K562 (cell line): ENCODE data around the gene GLDC. TPM values are rescaled to one million over a fixed set of nuclear protein-coding genes. Genes with fewer than 3 reads are reported as not detected.

ENCODE experiments used
- DIDO1 ChIP-seq: fragments of 450-650 bp; IDR thresholded peaks from 2 replicates; pipeline ENCODE4 v1.6.1; 2016; ENCODE audit warnings: low read depth, missing biosample characterization, missing genetic modification characterization
- EGR1 ChIP-seq: fragments of 450-650 bp; conservative IDR thresholded peaks from 2 replicates; pipeline ENCODE4 v1.6.1; 2017; ENCODE audit warnings: mild to moderate bottlenecking
- FIP1L1 ChIP-seq: fragments of 200-400 bp; formaldehyde crosslinking; IDR thresholded peaks from 2 replicates; pipeline ENCODE4 v1.6.1; 2018; ENCODE audit warnings: mild to moderate bottlenecking, low read depth, low read length; ENCODE audit not compliant: poor library complexity, severe bottlenecking
- FOXO4 ChIP-seq: fragments of 450-650 bp; formaldehyde crosslinking; IDR thresholded peaks from 2 replicates; pipeline ENCODE4 v1.4.0; 2020; ENCODE audit warnings: mild to moderate bottlenecking, moderate library complexity
- GTF2B ChIP-seq: IDR thresholded peaks from 2 replicates; pipeline ENCODE4 v1.6.1; 2011; ENCODE audit not compliant: insufficient read length; ENCODE audit errors: extremely low read depth
- HDAC2 ChIP-seq: fragments of 450-650 bp; IDR thresholded peaks from 2 replicates; pipeline ENCODE4 v1.6.1; 2016; ENCODE audit warnings: mild to moderate bottlenecking
- KLF13 ChIP-seq: fragments of 450-650 bp; IDR thresholded peaks from 2 replicates; pipeline ENCODE4 v1.6.1; 2016; ENCODE audit warnings: missing genetic modification characterization, low read depth, mild to moderate bottlenecking, missing compliant biosample characterization, moderate library complexity, borderline replicate concordance
- MTA1 ChIP-seq: fragments of 450-650 bp; IDR thresholded peaks from 2 replicates; pipeline ENCODE4 v1.6.1; 2017; ENCODE audit warnings: borderline replicate concordance
- MXD1 ChIP-seq: fragments of 250-450 bp; sonication (Bioruptor Pico); IDR thresholded peaks from 2 replicates; pipeline ENCODE4 v1.8.0; 2021; ENCODE audit warnings: borderline replicate concordance, mild to moderate bottlenecking, moderate library complexity; ENCODE audit not compliant: poor library complexity, severe bottlenecking
- RCOR1 ChIP-seq, 2 experiments: IDR thresholded peaks; 2 replicates each; pipeline ENCODE4 v1.6.1; 2012; ENCODE audit warnings: low read depth in 2 of 2, low read length in 2 of 2, borderline replicate concordance in 1 of 2, improper control_type of control experiment in 1 of 2
- RHOXF2B ChIP-seq: fragments of 250-450 bp; sonication (Bioruptor Pico); conservative IDR thresholded peaks from 2 replicates; pipeline ENCODE4 v1.5.1; 2021
- ZKSCAN8 ChIP-seq: fragments of 200-800 bp; sonication (Bioruptor generic); IDR thresholded peaks from 2 replicates; pipeline ENCODE4 v1.6.1; 2016; ENCODE audit warnings: missing genetic modification characterization, missing compliant biosample characterization
- ZMIZ1 ChIP-seq, 2 experiments: fragments of 150-350 bp in 1 of 2; IDR thresholded peaks; 2 replicates each; pipeline ENCODE4 v1.6.1; 2012 to 2016; ENCODE audit warnings: low read depth in 2 of 2, low read length in 2 of 2, mild to moderate bottlenecking in 1 of 2, moderate library complexity in 1 of 2
- ZNF384 ChIP-seq: IDR thresholded peaks from 2 replicates; pipeline ENCODE4 v1.6.1; 2012; ENCODE audit warnings: low read depth, low read length, improper control_type of control experiment
- ZNF695 ChIP-seq: fragments of 450-650 bp; formaldehyde crosslinking; IDR thresholded peaks from 2 replicates; pipeline ENCODE4 v1.4.0; 2020; ENCODE audit warnings: mild to moderate bottlenecking, moderate library complexity
- polyA plus RNA-seq, 8 experiments: library from polyadenylated mRNA; depleted of rRNA in 4 of 8; stranded (reverse) in 5 of 8; unstranded in 3 of 8; fragments of >200 nt; fragmentation: Nextera tagmentation in 2 of 8; fragmentation: Illumina TruSeq in 1 of 8; extraction: Ambion mirVana in 2 of 8; extraction: Trizol in 1 of 8; gene quantifications; 2 replicates each; pipeline versions ENCODE4 v1.2.1 to v1.2.3, GENCODE V29; 2011 to 2014; ENCODE audit warnings: inconsistent platforms in 1 of 8, missing spikeins in 1 of 8
- total RNA-seq, 7 experiments: library from RNA; depleted of rRNA in 6 of 7; stranded (reverse); fragments of >200 nt in 6 of 7; fragmentation: Illumina TruSeq in 2 of 7; extraction: Trizol in 2 of 7; gene quantifications; 2 replicates each; pipeline versions ENCODE4 v1.2.1 to v1.2.3, GENCODE V29; 2011 to 2021; ENCODE audit warnings: low replicate concordance in 1 of 7

Gene GLDC
- total and polyA plus RNA-seq, 9 of the 15 experiments (the other 6 are each of a cell fraction or from before 2014, with no cell fraction given) = 0.03 to 0.27 (median 0.08) TPM; not detected in 6

- TF ChIP-seq ZMIZ1 (IDR thresholded peaks at IDR 0.05; ENCODE audit: low read depth in 2 of 2, low read length in 2 of 2) (0 out of 4 replicates have a peak, but pooled peaks of 1 of the 2 experiments have one; percentile 4), ZNF384 (peak; percentile 75), ZKSCAN8 (CRISPR knock-in tag) (no peak), MXD1 (CRISPR knock-in tag) (no peak), EGR1 (0 out of 2 replicates have a peak, but pooled peaks have one; percentile 33), MTA1 (peak; percentile 87), KLF13 (no peak), RHOXF2B (no peak), ZNF695 (CRISPR knock-in tag) (no peak), RCOR1 (IDR thresholded peaks at IDR 0.05; ENCODE audit: borderline replicate concordance in 1 of 2, low read depth in 2 of 2, low read length in 2 of 2) (no peak), FOXO4 (no peak), DIDO1 (tag) (no peak; the same call in 1 of the 2 replicates), FIP1L1 (peak; percentile 60), HDAC2 (no peak), GTF2B (no peak)
These were observed 35.8 kb upstream of the GLDC start (continued) for GRCh38 chr9:6681147-6681956.
